Measurements from ENCODE around the gene NECAB3. TPM values are rescaled to one million over a fixed set of nuclear protein-coding genes. Genes with fewer than 3 reads are reported as not detected.

NECAB3 gene
- total and polyA plus RNA-seq, 2 of the 13 experiments (the other 11 are each of a cell fraction or from before 2014, with no cell fraction given), result 61.5 to 65.5 TPM

- TF ChIP-seq BRF2 (CRISPR knock-in tag; IDR thresholded peaks at IDR 0.05), result peak; percentile 36; the same call in 1 of the 2 replicates
- no peak for TF ChIP-seq ZNF75D (CRISPR knock-in tag; IDR thresholded peaks at IDR 0.05; ENCODE audit: borderline replicate concordance)
- TF ChIP-seq ZNF564 (CRISPR knock-in tag; IDR thresholded peaks at IDR 0.05), result no peak
- TF ChIP-seq MAX (IDR thresholded peaks at IDR 0.05), result no peak
- TF ChIP-seq SNAPC2 (CRISPR knock-in tag; IDR thresholded peaks at IDR 0.05), result 0 out of 2 replicates have a peak, but pooled peaks have one; percentile 29
- no peak for TF ChIP-seq FOXO1 (CRISPR knock-in tag; IDR thresholded peaks at IDR 0.05)
- TF ChIP-seq ZBTB4 (CRISPR knock-in tag; IDR thresholded peaks at IDR 0.05; ENCODE audit: borderline replicate concordance), result peak; percentile 52; the same call in 1 of the 2 replicates
- TF ChIP-seq MTERF4 (CRISPR knock-in tag; IDR thresholded peaks at IDR 0.05), result 0 out of 2 replicates have a peak, but pooled peaks have one; percentile 57
- TF ChIP-seq E2F1 (CRISPR knock-in tag; IDR thresholded peaks at IDR 0.05), result no peak
- TF ChIP-seq REXO4 (CRISPR knock-in tag; IDR thresholded peaks at IDR 0.05; ENCODE audit: borderline replicate concordance), result no peak
- 0 out of 2 replicates have a peak, but pooled peaks have one; percentile 15 for TF ChIP-seq ZC3H13 (CRISPR knock-in tag; IDR thresholded peaks at IDR 0.05)
- TF ChIP-seq IKZF1 (IDR thresholded peaks at IDR 0.05), result no peak
- TF ChIP-seq ZNF230 (CRISPR knock-in tag; IDR thresholded peaks at IDR 0.05), result 0 out of 2 replicates have a peak, but pooled peaks have one; percentile 19
- no peak for TF ChIP-seq NKX3-1 (CRISPR knock-in tag; IDR thresholded peaks at IDR 0.05)
- TF ChIP-seq BORCS8-MEF2B (CRISPR knock-in tag; IDR thresholded peaks at IDR 0.05), result 0 out of 2 replicates have a peak, but pooled peaks have one; percentile 22
- TF ChIP-seq TP53 (CRISPR knock-in tag; conservative IDR thresholded peaks at IDR 0.05), result no peak
- no peak; the same call in 1 of the 2 replicates for TF ChIP-seq ZNF83 (CRISPR knock-in tag; IDR thresholded peaks at IDR 0.05; ENCODE audit: borderline replicate concordance)
- TF ChIP-seq ZNF350 (CRISPR knock-in tag; IDR thresholded peaks at IDR 0.05; ENCODE audit: borderline replicate concordance, low read depth), result 0 out of 2 replicates have a peak, but pooled peaks have one; percentile 0
- 0 out of 2 replicates have a peak, but pooled peaks have one; percentile 10 for TF ChIP-seq ZNF383 (CRISPR knock-in tag; IDR thresholded peaks at IDR 0.05; ENCODE audit: borderline replicate concordance)
Measured at GRCh38 chr20:33664762-33665144, 9.5 kb downstream of the NECAB3 start (continued).
